GM19395 (cell line): Measurements from ENCODE around the gene RUVBL2.

Experiments
- ATAC-seq: cut with Tn5 transposase; IDR thresholded peaks from one replicate; pipeline ENCODE4 v1.9.1; 2021; ENCODE audit warnings: mild to moderate bottlenecking, moderate library complexity; ENCODE audit not compliant: unreplicated experiment

RUVBL2 gene

GRCh38 chr19:48987323-48987722 is 6.4 kb upstream of the RUVBL2 start:
- ATAC-seq: no peak

- ATAC-seq: no peak
Observed at GRCh38 chr19:48988286-48988685, 5.4 kb upstream of the RUVBL2 start.

- ATAC-seq: no peak
Observed at GRCh38 chr19:48988860-48989259, 4.8 kb upstream of the RUVBL2 start.

GRCh38 chr19:48989701-48990291 is 3.9 kb upstream of the RUVBL2 start:
- no peak for ATAC-seq

DNA sequence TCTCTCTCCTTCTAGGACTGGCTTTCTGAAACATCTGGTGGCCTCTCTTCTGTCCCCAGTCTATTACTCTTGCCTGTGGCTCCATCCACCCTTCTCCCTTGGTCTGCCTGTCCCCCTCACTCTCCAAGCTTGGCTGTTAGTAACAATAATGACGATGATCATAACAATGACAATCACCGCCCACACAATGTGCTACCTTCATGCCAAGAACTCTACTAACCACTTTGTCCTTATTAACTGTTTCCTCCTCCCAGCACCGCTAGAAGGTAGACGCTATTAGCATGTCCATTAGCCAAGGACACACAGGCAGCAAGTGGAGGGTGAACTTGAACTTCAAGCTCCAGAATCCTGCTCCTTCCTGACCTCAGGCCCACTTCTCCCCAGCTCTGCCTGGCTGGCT is 3.3 kb upstream of the RUVBL2 start:
- no peak for ATAC-seq

DNA sequence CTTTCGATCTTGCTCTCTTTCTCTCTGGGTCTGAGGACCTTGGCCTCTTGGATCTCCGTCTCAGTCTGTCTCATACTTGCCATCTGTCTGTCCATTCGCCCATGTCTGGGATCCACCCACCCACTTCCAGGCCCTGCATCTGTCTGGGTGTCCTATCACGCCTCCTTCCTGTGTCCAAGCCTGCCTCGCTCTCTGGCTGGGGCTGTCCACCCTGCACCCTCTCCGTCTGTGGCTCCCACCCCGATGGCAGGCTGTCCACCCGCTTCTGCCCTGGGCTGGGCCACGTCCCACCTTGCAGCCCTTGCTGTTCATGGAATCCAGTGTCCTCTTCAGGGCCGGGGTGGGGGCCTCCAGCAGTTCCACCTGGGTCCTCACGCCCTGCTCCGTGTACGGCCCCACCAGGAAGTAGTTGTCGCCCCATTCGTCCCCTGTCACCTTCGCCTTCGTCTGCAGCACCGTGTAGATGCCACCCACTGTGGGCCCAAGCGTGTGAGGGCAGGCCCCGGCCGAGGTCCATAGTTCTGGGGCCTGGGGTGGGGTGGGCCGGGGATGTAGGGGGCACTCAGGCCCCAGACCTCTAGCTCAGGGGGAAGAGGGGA is 2.6 kb upstream of the RUVBL2 start:
- ATAC-seq: no peak

GRCh38 chr19:48991873-48992580 is 1.7 kb upstream of the RUVBL2 start:
- no peak for ATAC-seq

- peak; percentile 13 for ATAC-seq
Observed at GRCh38 chr19:48992581-48993174, 1.0 kb upstream of the RUVBL2 start.

GRCh38 chr19:48994035-48994386 is 324 bp downstream of the RUVBL2 start:
- ATAC-seq: no peak

DNA sequence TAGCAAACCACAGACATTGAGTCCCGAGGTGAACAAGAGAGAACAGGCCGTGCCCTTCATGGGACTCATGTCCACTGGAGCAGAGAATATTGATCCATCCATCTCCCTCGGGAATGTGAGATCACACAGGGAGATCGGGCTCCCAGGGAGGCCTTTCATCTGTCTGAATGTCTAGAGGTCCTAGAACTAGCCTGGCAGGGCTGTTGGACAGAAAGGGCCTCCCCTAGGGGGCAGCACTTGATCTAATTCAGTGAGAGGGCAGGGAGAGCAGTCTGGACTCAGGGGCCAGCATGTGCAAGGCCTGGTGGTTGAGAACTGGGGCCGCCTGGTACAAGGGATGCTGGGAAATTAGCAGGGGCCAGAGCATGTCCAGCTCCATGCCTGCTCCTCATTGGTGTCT is 4.3 kb downstream of the RUVBL2 start:
- ATAC-seq: no peak

GRCh38 chr19:48999481-49000325 is 6.0 kb downstream of the RUVBL2 start:
- no peak for ATAC-seq

GRCh38 chr19:49004133-49004532 is 10.4 kb downstream of the RUVBL2 start:
- ATAC-seq: no peak

DNA sequence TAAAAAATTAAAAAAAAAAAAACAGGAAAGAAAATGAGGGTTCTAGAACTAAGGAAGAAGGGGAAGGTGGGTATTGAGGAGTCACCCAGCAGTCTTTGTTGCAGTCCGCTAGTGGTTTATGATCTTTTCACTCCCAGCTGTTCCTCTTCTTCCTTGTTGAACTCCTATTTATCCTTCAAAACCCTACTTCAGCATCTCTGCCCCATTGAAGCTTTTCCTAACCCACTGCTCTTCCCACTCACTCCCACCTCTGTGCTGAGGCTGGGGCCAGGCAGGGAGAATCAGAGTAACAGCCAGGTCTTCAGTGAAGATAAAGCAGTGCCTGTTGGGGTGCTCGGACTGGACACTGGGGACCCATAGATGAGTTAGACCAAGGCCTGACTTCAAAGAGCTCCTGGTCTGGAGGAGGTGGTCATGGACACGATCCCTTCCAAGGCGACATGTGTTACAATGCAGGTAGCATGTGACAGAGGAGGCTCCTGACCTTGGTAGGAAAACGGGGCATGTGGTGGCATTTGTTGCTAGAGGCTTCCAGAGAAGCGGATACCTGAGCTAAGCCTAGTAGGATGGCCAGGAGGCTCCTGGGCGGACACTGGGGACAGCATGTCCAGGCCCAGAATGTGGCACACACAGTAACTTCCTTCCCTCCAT is 11.4 kb downstream of the RUVBL2 start:
- ATAC-seq: no peak

DNA sequence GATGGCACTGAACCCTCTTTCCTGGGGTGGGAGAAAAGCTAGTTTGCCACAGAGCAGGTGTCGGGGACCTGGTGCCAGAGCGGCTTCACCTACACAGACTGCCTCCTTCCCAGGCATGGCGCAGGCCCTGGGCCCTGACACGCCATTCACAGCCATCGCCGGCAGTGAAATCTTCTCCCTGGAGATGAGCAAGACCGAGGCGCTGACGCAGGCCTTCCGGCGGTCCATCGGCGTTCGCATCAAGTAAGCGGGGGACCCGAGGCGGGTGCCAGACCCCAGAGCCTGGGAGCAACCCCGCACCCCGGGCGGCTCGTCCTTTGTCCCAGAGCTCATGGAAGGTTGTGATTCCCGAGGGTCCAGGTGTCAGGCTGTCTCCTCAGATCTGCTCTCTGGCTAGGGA is 13.2 kb downstream of the RUVBL2 start:
- no peak for ATAC-seq

DNA sequence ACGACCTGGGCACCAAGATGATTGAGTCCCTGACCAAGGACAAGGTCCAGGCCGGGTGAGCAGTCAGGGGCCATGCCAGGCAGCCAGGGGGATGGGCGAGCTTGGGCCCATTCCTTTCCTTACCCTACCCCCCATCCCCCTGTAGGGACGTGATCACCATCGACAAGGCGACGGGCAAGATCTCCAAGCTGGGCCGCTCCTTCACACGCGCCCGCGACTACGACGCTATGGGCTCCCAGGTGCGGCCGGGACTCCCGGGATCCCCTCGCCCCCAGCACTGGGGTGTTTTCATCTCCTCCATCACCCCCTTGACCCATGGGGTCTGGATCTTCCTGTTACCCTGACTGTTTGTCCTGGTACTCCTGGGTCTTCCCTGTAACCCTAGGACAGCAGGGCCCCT is 16.1 kb downstream of the RUVBL2 start:
- no peak for ATAC-seq

DNA sequence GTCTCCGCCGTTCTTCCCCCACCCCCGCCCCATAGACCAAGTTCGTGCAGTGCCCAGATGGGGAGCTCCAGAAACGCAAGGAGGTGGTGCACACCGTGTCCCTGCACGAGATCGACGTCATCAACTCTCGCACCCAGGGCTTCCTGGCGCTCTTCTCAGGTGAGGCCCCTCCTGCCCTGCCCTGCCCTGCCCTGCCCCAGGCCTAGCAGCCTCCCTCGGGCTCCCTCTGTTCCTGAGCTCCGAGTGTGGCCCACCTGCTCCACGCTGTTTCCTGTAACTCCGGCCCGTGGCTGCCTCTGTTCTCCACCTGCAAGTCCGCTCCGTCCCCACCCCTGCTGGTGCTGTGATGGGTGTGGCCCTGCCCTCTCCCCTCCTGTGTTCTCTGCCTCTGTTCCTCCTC is 16.8 kb downstream of the RUVBL2 start:
- no peak for ATAC-seq

- no peak for ATAC-seq
Observed at GRCh38 chr19:49011194-49011593, 17.5 kb downstream of the RUVBL2 start.

GRCh38 chr19:49014123-49014869 is 20.6 kb downstream of the RUVBL2 start:
- no peak for ATAC-seq

- ATAC-seq: no peak
Observed at GRCh38 chr19:49014870-49015255, 21.2 kb downstream of the RUVBL2 start.
